ENCODE results near the gene PHF19. TPM values are rescaled to one million over a fixed set of nuclear protein-coding genes. Genes with fewer than 3 reads are reported as not detected.

The PHF19 gene
- polyA plus RNA-seq, 2 of the 4 experiments (the other 2 are of a cell fraction), result 50.7 to 102 TPM

DNA sequence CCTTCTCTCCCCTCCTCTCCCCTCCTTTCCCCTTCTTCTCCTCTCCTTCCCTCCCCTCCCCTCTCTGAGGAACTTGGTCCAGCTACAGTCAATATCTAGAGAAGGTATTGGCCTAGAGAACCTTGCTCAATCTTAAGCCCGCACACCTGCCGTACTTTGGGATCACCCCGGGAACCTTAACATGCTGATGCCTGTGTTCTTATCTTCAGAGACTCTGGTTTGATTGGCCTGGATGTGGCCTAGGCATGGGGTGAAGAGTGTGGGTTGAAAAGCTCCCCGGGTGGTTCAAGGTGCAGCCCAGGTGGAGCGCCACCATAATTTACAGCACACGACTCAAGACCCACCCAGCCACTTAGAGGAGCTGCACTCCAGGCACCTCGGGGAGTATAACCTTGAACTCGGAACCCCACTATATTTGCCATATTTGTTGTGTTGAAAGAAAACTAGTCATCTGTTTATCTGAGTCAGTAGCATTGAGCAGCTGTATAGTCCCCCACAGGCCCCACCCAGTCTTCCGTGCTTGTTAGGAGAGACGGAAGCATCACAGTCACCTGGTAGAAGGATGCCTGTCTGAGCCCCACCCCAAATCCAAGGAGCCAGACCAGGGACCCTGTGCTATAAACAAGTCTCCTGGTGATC lies 14.4 kb upstream of the PHF19 start:
- Histone ChIP-seq H3K4me2 (no peak overlapping the region), H3K4me1 (no peaks in the 10 kb centered on the region), H3K4me3 (no peak overlapping the region), H3K9me3 (no peaks in the 10 kb centered on the region), H3K27ac (no peak overlapping the region)
- no peak for TF ChIP-seq NFE2L2 (conservative IDR thresholded peaks at IDR 0.05; ENCODE audit: low read length)
- TF ChIP-seq HES2 (IDR thresholded peaks at IDR 0.05), result no peak
- TF ChIP-seq RFX5 (IDR thresholded peaks at IDR 0.05), result no peak
- no peak for TF ChIP-seq CHD2 (IDR thresholded peaks at IDR 0.05; ENCODE audit: low read length, partially characterized antibody)
- TF ChIP-seq FOSB (CRISPR knock-in tag; IDR thresholded peaks at IDR 0.05), result no peak
- TF ChIP-seq ZC3H11A (IDR thresholded peaks at IDR 0.05), result no peak
- TF ChIP-seq HOXB5 (CRISPR knock-in tag; IDR thresholded peaks at IDR 0.05), result no peak
- TF ChIP-seq, protein P1, sequence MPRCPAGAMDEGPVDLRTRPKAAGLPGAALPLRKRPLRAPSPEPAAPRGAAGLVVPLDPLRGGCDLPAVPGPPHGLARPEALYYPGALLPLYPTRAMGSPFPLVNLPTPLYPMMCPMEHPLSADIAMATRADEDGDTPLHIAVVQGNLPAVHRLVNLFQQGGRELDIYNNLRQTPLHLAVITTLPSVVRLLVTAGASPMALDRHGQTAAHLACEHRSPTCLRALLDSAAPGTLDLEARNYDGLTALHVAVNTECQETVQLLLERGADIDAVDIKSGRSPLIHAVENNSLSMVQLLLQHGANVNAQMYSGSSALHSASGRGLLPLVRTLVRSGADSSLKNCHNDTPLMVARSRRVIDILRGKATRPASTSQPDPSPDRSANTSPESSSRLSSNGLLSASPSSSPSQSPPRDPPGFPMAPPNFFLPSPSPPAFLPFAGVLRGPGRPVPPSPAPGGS (IDR thresholded peaks at IDR 0.05), result no peak
- CTCF ChIA-PET, result interaction anchor here (0.7 to 2.6 kb wide), 3 partner anchors 11 to 34 kb away, joined by 3 to 8 read pairs (median 3); no protein-coding TSS in a partner anchor
- POLR2A ChIA-PET, result no interaction called here
- no peak for ATAC-seq
- no peak for DNase-seq (ENCODE audit: low read depth in 1 of 2, low spot score in 1 of 2)
- no peak for FAIRE-seq
- 83% methylated on average over 10 of the region's 10 CpGs for WGBS (ENCODE audit: missing lambda C conversion rate)

DNA sequence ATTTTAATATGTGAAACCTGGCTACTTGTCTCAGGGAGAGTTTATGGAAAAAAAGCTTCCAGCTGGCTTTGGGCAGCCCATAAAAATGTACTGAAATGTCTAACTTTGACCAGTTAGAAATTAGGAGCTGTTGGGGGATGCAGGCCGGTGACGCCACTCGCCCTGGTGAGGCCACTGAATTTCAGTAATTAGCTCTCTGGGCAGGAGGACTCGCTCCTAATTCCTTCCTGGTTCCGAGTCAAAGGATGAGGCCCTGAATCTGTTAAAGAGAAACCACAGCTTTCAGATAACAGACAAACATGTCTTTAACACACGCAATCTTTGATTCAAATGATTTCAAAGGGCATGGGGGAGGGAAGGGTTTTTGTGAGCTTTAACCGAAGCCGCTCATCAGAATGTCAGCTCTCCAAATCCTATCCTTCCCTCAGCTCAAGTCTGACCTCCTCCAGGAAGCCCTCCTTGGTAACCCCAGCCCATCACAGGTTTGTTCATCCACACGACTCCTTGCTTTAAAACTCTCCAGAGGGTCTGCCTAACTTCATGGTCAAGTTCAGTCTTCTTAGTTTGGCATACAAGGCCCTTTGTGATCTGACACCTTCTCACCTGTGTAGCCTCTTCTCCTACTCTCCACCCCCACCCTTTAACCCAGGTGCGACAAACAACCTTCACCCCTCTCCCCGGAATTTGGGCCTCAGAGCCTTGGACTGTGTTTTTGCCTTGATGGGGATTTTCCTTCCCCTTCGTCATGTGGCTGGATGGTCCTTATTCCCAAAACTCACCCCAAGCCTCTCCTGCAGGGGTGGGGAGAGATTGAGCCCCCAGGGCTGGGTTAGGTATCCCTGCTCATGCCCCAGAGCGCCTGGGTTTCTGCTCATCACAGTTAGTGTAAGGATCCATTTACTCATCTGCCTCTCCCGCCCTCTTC lies 13.6 kb upstream of the PHF19 start:
- 83% methylated on average over 14 of the region's 14 CpGs for WGBS (ENCODE audit: missing lambda C conversion rate)
- FAIRE-seq (no peak), ATAC-seq (no peak), DNase-seq (ENCODE audit: low read depth in 1 of 2, low spot score in 1 of 2) (no peak)
- ChIA-PET POLR2A (interaction anchor here (0.7 kb wide), 1 partner anchor 39 kb away, joined by 6 read pairs; no protein-coding TSS in a partner anchor), CTCF (interaction anchor here (0.7 to 2.6 kb wide), 5 partner anchors 10 to 181 kb away, joined by 3 to 8 read pairs (median 4); no protein-coding TSS in a partner anchor)
- no peak overlapping the region for H3K4me3 ChIP-seq
- no peak overlapping the region for H3K27ac ChIP-seq
- no peaks in the 10 kb centered on the region for H3K4me1 ChIP-seq
- H3K4me2 ChIP-seq, result no peak overlapping the region
- no peaks in the 10 kb centered on the region for H3K9me3 ChIP-seq
- TF ChIP-seq ZFP36 (IDR thresholded peaks at IDR 0.05; ENCODE audit: borderline replicate concordance, partially characterized antibody) (peak; percentile 19), HMGXB4 (CRISPR knock-in tag; IDR thresholded peaks at IDR 0.05; ENCODE audit: borderline replicate concordance) (no peak), CHD2 (IDR thresholded peaks at IDR 0.05; ENCODE audit: low read length, partially characterized antibody) (no peak)

DNA sequence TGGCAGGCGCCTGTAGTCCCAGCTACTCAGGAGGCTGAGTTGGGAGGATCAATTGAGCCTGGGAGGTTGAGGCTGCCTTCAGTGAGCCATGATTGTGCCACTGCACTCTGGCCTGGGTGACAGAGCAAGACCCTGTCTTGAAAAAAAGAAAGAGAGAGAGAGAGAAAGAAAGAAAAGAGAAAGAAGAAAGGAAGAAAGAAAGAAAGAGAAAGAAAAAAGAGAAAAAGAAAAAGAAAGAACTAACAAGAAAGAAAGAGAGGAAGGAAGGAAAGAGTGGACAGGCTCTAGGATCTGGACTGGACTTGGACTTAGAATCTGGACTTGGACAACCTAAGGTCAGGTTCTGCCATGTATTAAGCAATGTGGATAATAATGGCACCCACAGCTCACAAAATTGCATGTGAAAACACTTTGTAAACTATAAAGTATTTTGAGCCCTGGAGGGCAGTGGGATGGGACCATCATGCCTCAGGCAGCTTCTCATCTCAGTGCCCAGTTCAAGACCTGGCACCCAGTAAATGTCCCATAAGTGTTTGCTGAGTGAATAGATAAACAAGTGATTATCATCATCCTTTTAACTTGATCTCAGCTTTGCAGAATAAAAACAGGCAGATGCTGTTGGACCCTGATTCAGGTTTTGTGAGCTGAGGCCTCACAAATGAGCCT lies 12.8 kb upstream of the PHF19 start:
- no peaks in the 10 kb centered on the region for H3K9me3 ChIP-seq
- ChIA-PET CTCF (interaction anchor here (0.7 to 2.6 kb wide), 6 partner anchors 13 to 182 kb away, joined by 3 to 8 read pairs (median 4); no protein-coding TSS in a partner anchor), POLR2A (interaction anchor here (0.7 kb wide), 1 partner anchor 39 kb away, joined by 6 read pairs; no protein-coding TSS in a partner anchor)
- no peak overlapping the region for H3K27ac ChIP-seq
- no peaks in the 10 kb centered on the region for H3K4me1 ChIP-seq
- ATAC-seq (no peak), DNase-seq (ENCODE audit: low read depth in 1 of 2, low spot score in 1 of 2) (no peak), FAIRE-seq (no peak)
- no peak overlapping the region for H3K4me2 ChIP-seq
- no peak overlapping the region for H3K4me3 ChIP-seq
- WGBS (ENCODE audit: missing lambda C conversion rate), result 94% methylated on average over 1 of the region's 1 CpG
- TF ChIP-seq TFCP2L1 (CRISPR knock-in tag; IDR thresholded peaks at IDR 0.05) (no peak), NFE2L2 (conservative IDR thresholded peaks at IDR 0.05; ENCODE audit: low read length) (no peak)

- ChIA-PET POLR2A (no interaction called here), CTCF (interaction anchor here (0.7 to 3.6 kb wide), 3 partner anchors 14 to 48 kb away, joined by 3 to 13 read pairs (median 5); no protein-coding TSS in a partner anchor)
- Histone ChIP-seq H3K9me3 (no peaks in the 10 kb centered on the region), H3K4me3 (no peak overlapping the region), H3K4me1 (no peaks in the 10 kb centered on the region), H3K27ac (no peak overlapping the region), H3K4me2 (no peak overlapping the region)
- FAIRE-seq, result no peak
- TF ChIP-seq ZC3H11A (IDR thresholded peaks at IDR 0.05) (no peak), FOSL2 (IDR thresholded peaks at IDR 0.05) (no peak), FOSL2 (CRISPR knock-in tag; IDR thresholded peaks at IDR 0.05) (no peak), HDAC2 (IDR thresholded peaks at IDR 0.05) (no peak), RNF2 (IDR thresholded peaks at IDR 0.05; ENCODE audit: borderline replicate concordance, low read depth) (no peak), HES2 (IDR thresholded peaks at IDR 0.05) (no peak), NPAS2 (CRISPR knock-in tag; IDR thresholded peaks at IDR 0.05; ENCODE audit: borderline replicate concordance) (no peak), RARB (CRISPR knock-in tag; IDR thresholded peaks at IDR 0.05) (no peak), MAFK (IDR thresholded peaks at IDR 0.05; ENCODE audit: partially characterized antibody) (no peak), EHMT2 (IDR thresholded peaks at IDR 0.05; ENCODE audit: low read depth) (no peak), PBX3 (IDR thresholded peaks at IDR 0.05) (no peak), ESRRA (IDR thresholded peaks at IDR 0.05; ENCODE audit: borderline replicate concordance, low read length) (no peak), CHD4 (IDR thresholded peaks at IDR 0.05; ENCODE audit: borderline replicate concordance) (no peak), CBX8 (IDR thresholded peaks at IDR 0.05) (no peak)
- ATAC-seq, result no peak
- DNase-seq (ENCODE audit: low read depth in 1 of 2, low spot score in 1 of 2), result no peak
These were observed 11.6 kb upstream of the PHF19 start for GRCh38 chr9:120888626-120889025.
